H1 (cell line): ENCODE data around the gene MOB4. TPM values are rescaled to one million over a fixed set of nuclear protein-coding genes. Genes with fewer than 3 reads are reported as not detected.

Experiments
- GABPA ChIP-seq: IDR thresholded peaks from 2 replicates; pipeline ENCODE4 v1.6.1; 2011; ENCODE audit warnings: mild to moderate bottlenecking, low read length, moderate library complexity, borderline replicate concordance; ENCODE audit not compliant: insufficient read depth
- polyA plus RNA-seq, 7 experiments: library from polyadenylated mRNA; depleted of rRNA in 3 of 7; stranded (reverse) in 5 of 7; unstranded in 2 of 7; fragments of >200 nt in 5 of 7; fragments of 200-250 nt in 2 of 7; gene quantifications; 1 replicate in 5 of 7; 2 replicates in 1 of 7; 4 replicates in 1 of 7; pipeline versions ENCODE4 v1.2.1 to v1.2.3, GENCODE V29; 2011 to 2013; ENCODE audit warnings: missing spikeins in 2 of 7, mixed read lengths in 2 of 7
- total RNA-seq: library from RNA; stranded (reverse); fragmentation: NEBNext Ultra II Directional; extraction: Animal tissue kit (Norgen Biotek cat#: 25700); gene quantifications from 2 replicates; pipeline ENCODE4 v1.2.1, GENCODE V29; 2021

The MOB4 gene
- total and polyA plus RNA-seq, 2 of the 8 experiments (the other 6 are each of a cell fraction or from before 2014, with no cell fraction given), result 51.5 to 54.2 TPM

- no peak for TF ChIP-seq GABPA
These were observed 43.7 kb upstream of the MOB4 start (continued) for GRCh38 chr2:197472166-197472565.
